SK-N-SH treated with all-trans-retinoic acid at 6 μM for 48 hours (cell line): ENCODE measurements around the gene RNH1.

ENCODE experiments used
- ATAC-seq: fragments of 200-7000 bp; cut with Tn5 transposase; 3 replicates; pipeline ENCODE4 v1.9.1; 2020; ENCODE audit warnings: mild to moderate bottlenecking, moderate library complexity
- BACH2 ChIP-seq: fragments of 250-450 bp; sonication (Bioruptor Pico); IDR thresholded peaks from 2 replicates; pipeline ENCODE4 v1.9.0; 2021; ENCODE audit warnings: mild to moderate bottlenecking, borderline replicate concordance
- CREB5 ChIP-seq: fragments of 250-450 bp; sonication (Bioruptor Pico); IDR thresholded peaks from 2 replicates; pipeline ENCODE4 v1.5.1; 2020; ENCODE audit warnings: low read depth, mild to moderate bottlenecking, moderate library complexity
- CSDC2 ChIP-seq: fragments of 250-450 bp; sonication (Bioruptor Pico); IDR thresholded peaks from 2 replicates; pipeline ENCODE4 v1.5.0; 2020; ENCODE audit warnings: mild to moderate bottlenecking, moderate library complexity
- CSRNP3 ChIP-seq: fragments of 250-450 bp; sonication (Bioruptor Pico); IDR thresholded peaks from 2 replicates; pipeline ENCODE4 v1.5.1; 2021; ENCODE audit warnings: mild to moderate bottlenecking, moderate library complexity
- ESRRG ChIP-seq: fragments of 250-450 bp; sonication (Bioruptor Pico); IDR thresholded peaks from 2 replicates; pipeline ENCODE4 v1.6.1; 2021; ENCODE audit warnings: mild to moderate bottlenecking
- GLIS3 ChIP-seq: fragments of 250-450 bp; sonication (Bioruptor Pico); IDR thresholded peaks from 2 replicates; pipeline ENCODE4 v1.5.0; 2020; ENCODE audit warnings: mild to moderate bottlenecking, moderate library complexity
- ISL1 ChIP-seq: fragments of 250-450 bp; sonication (Bioruptor Pico); IDR thresholded peaks from 2 replicates; pipeline ENCODE4 v2.1.2; 2022; ENCODE audit warnings: mild to moderate bottlenecking, moderate library complexity
- OSR1 ChIP-seq: fragments of 250-450 bp; sonication (Bioruptor Pico); IDR thresholded peaks from 2 replicates; pipeline ENCODE4 v1.8.0; 2022; ENCODE audit warnings: moderate library complexity, mild to moderate bottlenecking, inconsistent platforms
- PATZ1 ChIP-seq: fragments of 250-450 bp; sonication (Bioruptor Pico); IDR thresholded peaks from 2 replicates; pipeline ENCODE4 v1.8.0; 2020; ENCODE audit warnings: mild to moderate bottlenecking, moderate library complexity, borderline replicate concordance
- POU6F1 ChIP-seq: fragments of 250-450 bp; sonication (Bioruptor Pico); IDR thresholded peaks from 2 replicates; pipeline ENCODE4 v1.8.0; 2021; ENCODE audit warnings: low read depth, mild to moderate bottlenecking, moderate library complexity, borderline replicate concordance
- PPARA ChIP-seq: fragments of 250-450 bp; sonication (Bioruptor Pico); IDR thresholded peaks from 2 replicates; pipeline ENCODE4 v1.5.0; 2020; ENCODE audit warnings: mild to moderate bottlenecking, borderline replicate concordance
- RARB ChIP-seq: fragments of 250-450 bp; sonication (Bioruptor Pico); IDR thresholded peaks from 2 replicates; pipeline ENCODE4 v1.8.0; 2021; ENCODE audit warnings: mild to moderate bottlenecking, moderate library complexity
- SNAI2 ChIP-seq: fragments of 250-450 bp; sonication (Bioruptor Pico); IDR thresholded peaks from 2 replicates; pipeline ENCODE4 v1.5.0; 2020; ENCODE audit warnings: mild to moderate bottlenecking, moderate library complexity
- TCF4 ChIP-seq: fragments of 250-450 bp; sonication (Bioruptor Pico); IDR thresholded peaks from 2 replicates; pipeline ENCODE4 v1.8.0; 2021; ENCODE audit warnings: mild to moderate bottlenecking, moderate library complexity, borderline replicate concordance
- TOX ChIP-seq: fragments of 250-450 bp; sonication (Bioruptor Pico); IDR thresholded peaks from 2 replicates; pipeline ENCODE4 v1.8.0; 2021; ENCODE audit warnings: mild to moderate bottlenecking, moderate library complexity, borderline replicate concordance
- TSHZ2 ChIP-seq: fragments of 250-450 bp; sonication (Bioruptor Pico); IDR thresholded peaks from 2 replicates; pipeline ENCODE4 v1.5.0; 2020; ENCODE audit warnings: mild to moderate bottlenecking, moderate library complexity
- ZC3H10 ChIP-seq: fragments of 250-450 bp; sonication (Bioruptor Pico); IDR thresholded peaks from 2 replicates; pipeline ENCODE4 v1.5.1; 2021; ENCODE audit warnings: mild to moderate bottlenecking, moderate library complexity
- ZFP3 ChIP-seq: fragments of 250-450 bp; sonication (Bioruptor Pico); IDR thresholded peaks from 2 replicates; pipeline ENCODE4 v1.5.0; 2020; ENCODE audit warnings: mild to moderate bottlenecking, moderate library complexity
- ZFP30 ChIP-seq: fragments of 450-650 bp; formaldehyde crosslinking; IDR thresholded peaks from 2 replicates; pipeline ENCODE4 v1.5.0; 2022; ENCODE audit warnings: mild to moderate bottlenecking, moderate library complexity
- ZNF565 ChIP-seq: fragments of 450-650 bp; formaldehyde crosslinking; conservative IDR thresholded peaks from 2 replicates; pipeline ENCODE4 v1.5.0; 2020; ENCODE audit warnings: low read depth, mild to moderate bottlenecking, moderate library complexity
- ZNF70 ChIP-seq: fragments of 450-650 bp; formaldehyde crosslinking; IDR thresholded peaks from 2 replicates; pipeline ENCODE4 v1.5.0; 2020; ENCODE audit warnings: mild to moderate bottlenecking, moderate library complexity
- ZNF8 ChIP-seq: fragments of 450-650 bp; formaldehyde crosslinking; IDR thresholded peaks from 2 replicates; pipeline ENCODE4 v1.5.0; 2020; ENCODE audit warnings: mild to moderate bottlenecking, moderate library complexity

RNH1 gene

GRCh38 chr11:551131-551530, 44.1 kb upstream of the RNH1 start:
- ATAC-seq: no peak
- no peak for TF ChIP-seq ISL1
- no peak for TF ChIP-seq ZFP30 (CRISPR knock-in tag)
- no peak for TF ChIP-seq ZNF70 (CRISPR knock-in tag)
- TF ChIP-seq OSR1 (CRISPR knock-in tag): no peak
- no peak for TF ChIP-seq TCF4
- TF ChIP-seq POU6F1 (CRISPR knock-in tag): no peak
- TF ChIP-seq CSDC2 (CRISPR knock-in tag): no peak
- no peak for TF ChIP-seq PPARA
- TF ChIP-seq ZFP3 (CRISPR knock-in tag): no peak
- TF ChIP-seq BACH2: no peak
- TF ChIP-seq TSHZ2: no peak
- no peak for TF ChIP-seq GLIS3 (CRISPR knock-in tag)
- TF ChIP-seq PATZ1 (CRISPR knock-in tag): no peak
- TF ChIP-seq ZNF8: no peak
- no peak for TF ChIP-seq ZC3H10
- no peak for TF ChIP-seq SNAI2 (CRISPR knock-in tag)
- no peak for TF ChIP-seq TOX

GRCh38 chr11:550746-551085, 43.7 kb upstream of the RNH1 start:
- ATAC-seq: no peak
- TF ChIP-seq ZNF8: no peak
- no peak for TF ChIP-seq ISL1
- TF ChIP-seq ZFP30 (CRISPR knock-in tag): no peak
- TF ChIP-seq ZNF70 (CRISPR knock-in tag): no peak

- no peak for ATAC-seq
- TF ChIP-seq ZFP3 (CRISPR knock-in tag): no peak
- no peak for TF ChIP-seq ZNF70 (CRISPR knock-in tag)
- no peak for TF ChIP-seq OSR1 (CRISPR knock-in tag)
- no peak for TF ChIP-seq ZC3H10
- TF ChIP-seq BACH2: no peak
- TF ChIP-seq CSRNP3 (CRISPR knock-in tag): no peak
- no peak for TF ChIP-seq SNAI2 (CRISPR knock-in tag)
- no peak for TF ChIP-seq PPARA
- no peak for TF ChIP-seq RARB (CRISPR knock-in tag)
- no peak for TF ChIP-seq CREB5 (CRISPR knock-in tag)
- no peak for TF ChIP-seq ESRRG (CRISPR knock-in tag)
- no peak for TF ChIP-seq TCF4
- TF ChIP-seq TOX: no peak
- no peak for TF ChIP-seq POU6F1 (CRISPR knock-in tag)
- no peak for TF ChIP-seq ZNF565 (CRISPR knock-in tag)
- no peak for TF ChIP-seq ISL1
- no peak for TF ChIP-seq ZNF8
- TF ChIP-seq CSDC2 (CRISPR knock-in tag): no peak
- TF ChIP-seq PATZ1 (CRISPR knock-in tag): no peak
Observed at GRCh38 chr11:550021-550745, 43.1 kb upstream of the RNH1 start.
